ENCODE measurements around the gene HSP90AA1.

DNA sequence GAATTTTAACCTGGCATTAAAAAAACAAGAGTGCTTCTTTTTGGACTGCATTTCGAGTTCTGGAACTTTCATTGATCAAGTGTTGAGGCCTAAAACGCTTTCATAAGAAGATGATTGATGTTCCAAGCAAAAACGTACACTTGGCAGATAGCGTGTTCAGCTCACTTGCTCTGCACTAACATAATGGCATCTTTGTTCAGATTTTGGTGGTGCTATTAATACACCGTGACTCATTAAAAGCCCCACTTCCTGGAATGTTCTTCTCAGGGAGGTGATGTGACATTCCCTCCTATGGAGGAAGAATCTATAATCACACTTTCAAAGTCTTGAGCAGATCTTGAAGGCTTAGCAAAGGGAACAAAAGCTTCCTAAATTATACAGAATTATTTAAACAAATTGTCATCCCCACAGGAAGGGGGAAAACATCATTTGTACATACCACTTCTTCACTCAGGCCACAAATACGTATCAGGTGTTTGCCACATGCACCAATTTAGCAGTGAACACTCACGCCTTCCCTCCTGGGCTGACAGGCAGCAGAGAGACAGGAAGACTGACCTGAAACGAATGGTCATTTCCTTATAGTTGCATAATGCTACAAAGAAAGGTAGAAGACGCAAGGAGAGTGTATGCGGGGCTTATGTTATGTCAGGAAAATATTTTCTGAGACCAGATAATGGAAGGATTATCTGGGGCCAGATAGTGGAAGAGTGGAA lies 15.4 kb downstream of the HSP90AA1 start:
- no peak for TF ChIP-seq CTCF (IDR thresholded peaks at IDR 0.05)
- no peak for TF ChIP-seq POLR2A (IDR thresholded peaks at IDR 0.05)
- TF ChIP-seq POLR2AphosphoS5 (IDR thresholded peaks at IDR 0.05): peak in 1 of 3 donors; percentile 32
- no peak for TF ChIP-seq EP300 (IDR thresholded peaks at IDR 0.05)
